ENCODE data around the gene TNFRSF13B.

Gene TNFRSF13B

DNA sequence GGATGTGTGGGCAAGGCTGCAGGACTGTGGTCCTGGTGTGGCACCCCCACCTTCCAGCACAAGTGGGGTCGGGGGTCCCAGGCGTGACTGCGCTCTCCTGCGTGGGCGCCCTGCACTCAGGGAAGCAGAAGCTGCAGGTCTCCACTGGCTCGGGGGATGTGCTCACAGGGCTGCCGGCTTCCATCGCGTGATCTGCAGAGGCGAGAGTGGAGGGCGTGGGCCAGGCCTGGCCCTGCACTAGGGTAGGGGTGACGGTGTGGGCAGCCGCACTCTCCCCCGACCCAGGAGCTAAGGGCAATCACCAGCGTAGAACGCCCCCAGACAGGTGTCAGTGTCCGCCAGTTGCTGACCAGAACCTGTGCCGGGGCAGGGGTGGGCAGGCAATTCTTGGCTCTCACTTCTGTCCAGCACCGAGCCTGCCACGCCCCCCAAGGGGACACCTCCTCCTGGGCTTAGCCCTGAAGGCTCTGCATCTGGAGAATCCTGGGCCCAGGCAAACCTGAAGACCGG, 32.3 kb downstream of the TNFRSF13B start:
- ATAC-seq (replicated peaks) (no peak), DNase-seq (no peak)
- Mint-ChIP-seq H3K36me3 (ENCODE audit: insufficient read depth) (no peaks in the 10 kb centered on the region), H3K4me1 (ENCODE audit: low read depth in 2 of 2) (no peaks in the 10 kb centered on the region), H3K27ac (no peak overlapping the region), H3K9me3 (no peaks in the 10 kb centered on the region), H3K27me3 (peaks cover 12 to 66% of the 10 kb centered on the region in 2 donors), H3K4me3 (no peak overlapping the region)

DNA sequence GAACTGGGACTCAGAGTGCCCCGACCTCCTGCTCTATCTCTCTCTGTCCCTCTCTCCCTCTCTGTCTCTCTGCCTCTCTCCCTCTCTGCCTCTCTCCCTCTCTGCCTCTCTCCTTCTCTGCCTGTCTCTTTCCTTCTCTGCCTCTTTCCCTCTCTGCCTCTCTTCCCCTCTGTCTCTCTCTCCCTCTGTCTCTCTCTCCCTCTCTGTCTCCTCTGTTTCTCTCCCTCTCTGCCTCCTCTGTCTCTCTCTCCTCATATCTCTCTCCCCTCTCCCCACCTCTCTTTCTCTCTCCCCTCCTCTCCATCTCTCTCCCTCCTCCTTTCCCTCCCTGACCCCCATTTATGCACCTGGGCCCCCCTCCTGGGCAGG, 32.7 kb downstream of the TNFRSF13B start:
- Mint-ChIP-seq H3K4me3 (no peak overlapping the region), H3K9me3 (no peaks in the 10 kb centered on the region), H3K36me3 (ENCODE audit: insufficient read depth) (no peaks in the 10 kb centered on the region), H3K4me1 (ENCODE audit: low read depth in 2 of 2) (no peaks in the 10 kb centered on the region), H3K27me3 (peaks cover 12 to 63% of the 10 kb centered on the region in 2 donors), H3K27ac (no peak overlapping the region)
- no peak for DNase-seq
- no peak for ATAC-seq (replicated peaks)

DNA sequence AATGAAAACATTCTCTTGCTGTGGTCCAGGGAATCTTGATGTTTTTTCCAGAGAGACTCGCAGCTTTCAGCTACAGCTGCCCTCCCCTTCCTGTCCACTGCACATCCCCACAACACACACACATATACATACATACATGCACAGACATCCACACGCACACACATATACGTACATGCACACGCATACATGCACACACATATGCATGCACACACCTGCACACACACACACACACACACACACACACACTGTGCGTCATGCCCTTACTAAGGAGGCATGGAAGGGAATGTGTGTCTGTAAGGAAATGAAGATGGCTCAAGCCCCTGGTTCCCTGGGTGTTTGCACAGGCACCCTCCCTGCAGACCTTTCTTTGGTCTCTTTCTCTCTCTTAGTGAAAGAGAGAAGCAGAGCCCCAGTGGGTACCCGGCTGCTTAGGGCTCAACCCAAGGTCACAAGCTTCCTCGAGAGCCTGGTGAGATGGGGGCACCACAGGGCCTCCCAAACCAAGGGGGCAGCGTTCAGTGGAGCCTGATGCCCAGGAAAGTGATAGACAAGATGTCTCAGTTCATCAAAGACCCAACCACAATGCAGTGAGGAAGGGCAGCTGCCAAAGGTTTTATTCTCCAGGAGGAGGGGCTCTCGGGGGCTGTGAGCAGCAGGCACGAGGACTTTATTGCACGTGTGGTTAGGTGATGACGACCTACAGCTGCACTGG, 33.3 kb downstream of the TNFRSF13B start:
- H3K4me3 Mint-ChIP-seq: no peak overlapping the region
- H3K36me3 Mint-ChIP-seq (ENCODE audit: insufficient read depth): no peaks in the 10 kb centered on the region
- no peak for ATAC-seq (replicated peaks)
- H3K9me3 Mint-ChIP-seq: no peaks in the 10 kb centered on the region
- no peak for DNase-seq
- H3K27ac Mint-ChIP-seq: no peak overlapping the region
- no peaks in the 10 kb centered on the region for H3K4me1 Mint-ChIP-seq (ENCODE audit: low read depth in 2 of 2)
- peaks cover 7 to 63% of the 10 kb centered on the region in 2 donors for H3K27me3 Mint-ChIP-seq

DNA sequence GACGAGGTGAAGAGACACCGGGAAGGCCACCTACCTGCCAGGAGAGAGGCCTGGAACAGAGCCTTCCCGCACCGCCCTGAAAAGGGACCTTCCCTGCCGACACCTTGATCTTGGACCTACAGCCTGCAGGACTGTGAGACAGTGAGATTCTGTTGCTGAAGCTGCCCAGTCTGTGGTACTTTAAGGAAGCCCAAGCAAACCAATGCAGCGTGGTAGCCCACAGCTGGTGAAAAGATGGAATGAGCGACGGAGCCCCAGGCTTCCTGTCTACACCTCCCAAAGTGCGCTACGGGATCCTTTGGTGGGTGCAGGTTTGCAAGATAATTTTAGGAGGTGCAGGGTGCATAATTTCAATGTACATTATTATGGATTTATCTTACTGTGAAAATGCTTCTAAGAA, 33.9 kb downstream of the TNFRSF13B start:
- no peaks in the 10 kb centered on the region for H3K4me1 Mint-ChIP-seq (ENCODE audit: low read depth in 2 of 2)
- H3K27me3 Mint-ChIP-seq: peaks cover 6 to 62% of the 10 kb centered on the region in 2 donors
- DNase-seq (no peak), ATAC-seq (replicated peaks) (no peak)
- no peaks in the 10 kb centered on the region for H3K36me3 Mint-ChIP-seq (ENCODE audit: insufficient read depth)
- no peak overlapping the region for H3K27ac Mint-ChIP-seq
- H3K9me3 Mint-ChIP-seq: no peaks in the 10 kb centered on the region
- H3K4me3 Mint-ChIP-seq: no peak overlapping the region

DNA sequence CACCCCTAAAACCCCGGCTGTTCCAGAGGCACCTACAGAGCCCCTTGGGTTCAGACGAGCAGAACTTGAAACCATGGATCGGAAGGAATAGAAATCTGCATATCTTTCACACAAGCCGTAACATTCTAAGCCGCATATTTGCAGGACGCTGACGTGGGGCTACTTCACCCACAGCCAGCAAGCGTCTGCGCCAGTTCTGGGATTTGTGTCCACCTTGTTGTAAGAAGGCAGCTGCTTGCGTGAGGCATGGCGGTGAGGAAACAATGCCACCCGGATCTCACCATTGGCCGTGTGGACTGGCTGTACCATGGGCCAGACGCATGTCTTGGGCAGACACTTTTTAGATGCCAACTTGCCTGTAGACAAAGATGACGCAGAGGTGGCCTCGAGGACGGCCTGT, 34.5 kb downstream of the TNFRSF13B start:
- no peak overlapping the region for H3K4me3 Mint-ChIP-seq
- peaks cover 8 to 60% of the 10 kb centered on the region in 2 donors for H3K27me3 Mint-ChIP-seq
- H3K9me3 Mint-ChIP-seq: no peaks in the 10 kb centered on the region
- no peaks in the 10 kb centered on the region for H3K4me1 Mint-ChIP-seq (ENCODE audit: low read depth in 2 of 2)
- DNase-seq: no peak
- no peak for ATAC-seq (replicated peaks)
- H3K27ac Mint-ChIP-seq: no peak overlapping the region
- no peaks in the 10 kb centered on the region for H3K36me3 Mint-ChIP-seq (ENCODE audit: insufficient read depth)

DNA sequence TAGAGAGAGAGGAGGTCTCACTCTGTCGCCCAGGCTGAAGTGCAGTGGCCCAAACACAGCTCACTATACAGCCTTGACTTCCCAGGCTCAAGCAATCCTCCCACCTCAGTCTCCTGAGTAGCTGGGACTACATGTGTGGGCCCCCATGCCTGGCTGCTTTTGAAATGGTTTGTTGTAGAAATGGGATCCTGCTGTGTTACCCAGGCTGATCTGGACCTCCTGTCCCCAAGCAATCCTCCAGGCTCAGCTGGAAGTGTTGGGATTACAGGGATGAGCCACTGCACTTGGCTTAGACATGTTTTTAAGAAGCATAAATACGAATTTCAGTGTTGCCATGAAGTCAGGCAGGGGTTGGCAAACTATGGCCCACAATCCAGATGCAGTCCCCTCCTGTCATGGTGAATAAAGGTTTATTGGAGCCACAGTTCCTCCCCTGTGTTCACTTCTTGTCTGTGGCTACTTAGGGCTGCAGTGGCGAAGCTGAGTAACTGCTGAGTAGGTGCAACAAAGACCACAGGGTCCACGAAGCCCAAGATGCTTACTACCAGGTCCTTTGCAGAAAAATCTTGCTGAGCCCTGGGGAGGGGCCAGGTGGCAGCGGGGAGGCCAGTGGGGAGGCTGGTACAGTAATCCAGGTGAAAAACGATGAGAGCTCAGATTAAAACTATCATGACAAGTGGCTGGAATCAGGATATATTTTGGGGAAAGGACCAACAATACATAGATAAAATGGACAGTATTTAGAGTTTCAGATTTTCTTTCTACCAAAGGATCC, 35.2 kb downstream of the TNFRSF13B start:
- H3K27me3 Mint-ChIP-seq: peaks cover 12 to 60% of the 10 kb centered on the region in 2 donors
- DNase-seq: no peak
- H3K27ac Mint-ChIP-seq: no peak overlapping the region
- no peaks in the 10 kb centered on the region for H3K4me1 Mint-ChIP-seq (ENCODE audit: low read depth in 2 of 2)
- no peak for ATAC-seq (replicated peaks)
- H3K9me3 Mint-ChIP-seq: no peaks in the 10 kb centered on the region
- no peak overlapping the region for H3K4me3 Mint-ChIP-seq
- H3K36me3 Mint-ChIP-seq (ENCODE audit: insufficient read depth): no peaks in the 10 kb centered on the region

DNA sequence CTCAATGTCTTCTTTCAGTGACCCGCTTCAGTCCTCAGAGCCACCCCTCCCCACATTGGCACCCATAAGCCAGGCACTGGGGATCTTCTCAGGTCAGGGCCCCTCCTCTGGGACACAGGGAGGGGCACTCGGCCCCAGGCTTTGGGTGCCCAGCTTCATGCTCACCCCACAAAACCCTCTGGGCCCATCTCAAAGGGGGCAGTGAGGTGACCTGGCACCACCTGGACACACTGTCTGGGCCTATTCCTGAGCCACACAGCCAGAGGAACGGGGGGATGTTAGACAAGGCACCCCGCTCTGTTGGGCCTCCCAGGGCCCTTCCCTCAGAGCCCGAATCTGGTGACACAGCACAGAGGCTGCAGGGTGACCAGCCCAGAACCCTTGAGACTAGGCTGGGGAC, 36.1 kb downstream of the TNFRSF13B start:
- DNase-seq (no peak), ATAC-seq (replicated peaks) (no peak)
- no peaks in the 10 kb centered on the region for H3K36me3 Mint-ChIP-seq (ENCODE audit: insufficient read depth)
- H3K27ac Mint-ChIP-seq: no peak overlapping the region
- H3K4me3 Mint-ChIP-seq: no peak overlapping the region
- H3K27me3 Mint-ChIP-seq: peaks cover 12 to 61% of the 10 kb centered on the region in 2 donors
- no peaks in the 10 kb centered on the region for H3K4me1 Mint-ChIP-seq (ENCODE audit: low read depth in 2 of 2)
- no peaks in the 10 kb centered on the region for H3K9me3 Mint-ChIP-seq

DNA sequence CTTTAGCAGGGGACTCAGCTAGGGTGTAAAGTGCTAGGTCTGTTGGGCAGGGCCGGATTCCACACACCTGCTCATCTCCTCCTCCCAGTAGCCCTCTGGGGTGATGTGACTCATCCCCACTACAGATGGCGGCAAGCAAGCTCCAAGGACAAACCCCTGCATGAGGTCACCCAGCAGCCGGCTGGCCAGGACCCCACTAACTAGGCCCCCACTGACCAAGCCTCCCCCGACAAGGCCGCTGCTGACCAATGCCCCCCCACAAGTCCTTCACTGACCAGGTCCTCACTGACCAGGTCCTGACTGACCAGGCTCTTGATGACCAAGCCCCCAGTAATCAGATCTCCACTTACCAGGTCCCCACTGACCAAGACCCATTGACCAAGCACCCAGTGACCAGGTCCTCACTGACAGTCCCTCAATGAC, 36.7 kb downstream of the TNFRSF13B start:
- peaks cover 12 to 66% of the 10 kb centered on the region in 2 donors for H3K27me3 Mint-ChIP-seq
- H3K4me3 Mint-ChIP-seq: no peak overlapping the region
- no peak for DNase-seq
- H3K9me3 Mint-ChIP-seq: no peaks in the 10 kb centered on the region
- H3K36me3 Mint-ChIP-seq (ENCODE audit: insufficient read depth): no peaks in the 10 kb centered on the region
- H3K27ac Mint-ChIP-seq: no peak overlapping the region
- ATAC-seq (replicated peaks): no peak
- H3K4me1 Mint-ChIP-seq (ENCODE audit: low read depth in 2 of 2): no peaks in the 10 kb centered on the region

DNA sequence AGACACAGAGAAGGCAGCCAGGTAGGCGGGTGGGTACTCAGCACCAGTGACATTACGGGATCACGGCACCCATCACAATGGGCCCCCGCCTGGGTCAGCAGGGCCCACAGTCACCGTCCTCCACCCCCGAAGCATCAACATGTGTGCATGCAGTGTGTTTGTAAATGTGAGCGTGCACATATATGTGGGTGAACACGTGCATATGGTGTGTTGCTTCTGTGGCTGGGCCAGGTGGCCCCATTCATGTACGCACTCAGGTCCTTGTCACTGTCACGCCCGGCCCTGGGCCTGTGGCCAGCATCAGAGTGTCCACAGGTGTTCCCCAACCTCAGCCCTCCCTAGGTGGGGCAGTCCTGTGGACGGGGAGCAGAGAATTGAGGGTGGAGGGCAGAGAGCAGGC, 37.1 kb downstream of the TNFRSF13B start:
- Mint-ChIP-seq H3K27ac (no peak overlapping the region), H3K4me1 (ENCODE audit: low read depth in 2 of 2) (no peaks in the 10 kb centered on the region)

DNA sequence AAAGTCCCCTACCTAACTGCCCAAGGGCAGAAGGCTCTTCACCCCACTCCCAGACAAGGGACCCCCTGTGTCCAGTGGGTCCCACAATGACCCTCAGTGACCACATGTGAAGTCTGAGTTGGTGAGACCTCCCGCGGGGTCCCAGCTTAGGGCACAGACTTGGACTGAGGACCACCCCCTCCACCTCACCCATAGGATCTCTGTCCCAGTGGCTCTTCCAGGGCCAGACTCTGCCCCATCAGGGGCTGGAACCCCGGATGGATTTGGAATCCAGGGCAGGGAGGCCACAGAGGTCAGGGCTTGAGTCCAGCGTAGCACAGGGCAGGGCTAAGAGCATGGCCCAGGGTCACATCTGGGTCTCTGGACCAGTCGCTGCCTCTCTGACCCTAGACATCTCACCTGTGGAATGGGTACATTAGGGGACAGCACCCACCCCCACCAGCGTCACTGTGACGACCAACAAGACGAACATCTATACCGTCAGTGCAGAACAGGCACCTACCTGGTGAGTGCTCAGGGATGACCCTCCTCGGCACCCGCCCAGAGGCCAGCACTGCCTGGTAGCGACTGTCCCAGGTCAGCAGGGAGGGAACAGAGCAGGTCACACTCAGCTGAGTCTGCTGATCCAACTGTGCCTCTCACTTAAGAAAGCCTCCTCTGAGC, 37.7 kb downstream of the TNFRSF13B start:
- ATAC-seq (replicated peaks) (no peak), DNase-seq (no peak)
- Mint-ChIP-seq H3K27ac (no peak overlapping the region), H3K27me3 (peaks cover 11 to 63% of the 10 kb centered on the region in 2 donors), H3K4me3 (no peak overlapping the region), H3K36me3 (ENCODE audit: insufficient read depth) (no peaks in the 10 kb centered on the region), H3K9me3 (no peaks in the 10 kb centered on the region), H3K4me1 (ENCODE audit: low read depth in 2 of 2) (no peaks in the 10 kb centered on the region)

More for the DNA sequence above, 37.1 kb downstream of the TNFRSF13B start:
- no peaks in the 10 kb centered on the region for H3K9me3 Mint-ChIP-seq
- DNase-seq: no peak
- no peak for ATAC-seq (replicated peaks)
- no peaks in the 10 kb centered on the region for H3K36me3 Mint-ChIP-seq (ENCODE audit: insufficient read depth)
- peaks cover 12 to 68% of the 10 kb centered on the region in 2 donors for H3K27me3 Mint-ChIP-seq
- H3K4me3 Mint-ChIP-seq: no peak overlapping the region

DNA sequence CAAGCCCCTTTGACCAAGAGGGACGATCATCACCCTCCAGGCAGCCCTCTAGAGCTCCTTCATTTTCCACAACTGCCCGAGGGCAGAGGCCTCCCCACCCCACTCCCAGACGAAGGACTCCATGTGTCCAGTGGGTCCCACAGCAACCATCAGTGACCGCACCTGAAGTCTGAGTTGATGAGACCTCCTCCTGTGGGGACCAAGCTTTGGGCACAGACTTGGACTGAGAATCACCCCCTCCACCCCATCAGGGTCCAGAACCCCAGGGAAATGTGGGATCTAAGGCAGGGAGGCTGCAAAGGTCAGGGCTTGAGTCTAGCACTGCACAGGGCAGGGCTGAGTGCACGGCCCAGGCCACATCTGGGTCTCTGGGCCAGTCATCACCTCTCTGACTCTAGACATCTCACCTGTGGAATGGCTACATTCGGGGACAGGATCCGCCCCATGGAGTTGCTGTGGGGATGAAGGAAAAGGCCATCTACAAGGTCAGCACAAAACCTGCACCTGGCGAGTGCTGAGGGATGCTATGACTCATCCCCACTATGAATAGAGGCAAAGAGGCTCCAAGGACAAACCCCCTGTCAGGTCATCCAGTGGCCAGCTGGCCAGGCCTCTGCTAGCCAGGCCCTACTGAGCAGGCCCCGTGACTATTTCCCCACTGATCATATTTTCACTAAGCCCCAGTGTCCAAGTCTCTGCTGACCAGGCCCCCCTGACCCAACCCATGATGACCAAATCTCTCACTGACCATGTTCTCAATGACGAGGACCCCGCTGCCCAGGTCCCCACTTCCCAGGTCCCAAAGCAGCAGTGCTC, 38.4 kb downstream of the TNFRSF13B start:
- no peaks in the 10 kb centered on the region for H3K36me3 Mint-ChIP-seq (ENCODE audit: insufficient read depth)
- no peak overlapping the region for H3K4me3 Mint-ChIP-seq
- no peaks in the 10 kb centered on the region for H3K9me3 Mint-ChIP-seq
- no peak overlapping the region for H3K27ac Mint-ChIP-seq
- no peak for ATAC-seq (replicated peaks)
- H3K4me1 Mint-ChIP-seq (ENCODE audit: low read depth in 2 of 2): no peaks in the 10 kb centered on the region
- no peak for DNase-seq
- peaks cover 6 to 57% of the 10 kb centered on the region in 2 donors for H3K27me3 Mint-ChIP-seq

DNA sequence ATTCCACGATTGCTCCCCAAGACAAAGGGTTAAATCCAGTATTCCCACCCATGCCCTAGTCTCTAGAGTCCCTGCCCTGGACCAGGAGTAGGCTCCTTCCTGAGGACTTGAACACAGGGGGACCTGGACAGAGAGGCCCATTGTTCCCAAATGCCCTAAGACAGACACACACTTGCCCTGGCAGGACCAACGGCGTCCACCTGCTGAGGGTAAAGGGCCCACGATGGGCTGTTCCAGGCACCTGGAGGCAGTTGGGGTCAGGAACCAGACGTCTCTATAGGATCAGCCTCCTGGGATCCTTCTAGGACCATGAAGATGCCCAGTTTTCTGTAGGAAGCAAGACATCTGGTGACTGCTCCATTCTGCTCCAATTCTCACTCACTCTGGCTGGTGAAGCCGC, 39.3 kb downstream of the TNFRSF13B start:
- no peaks in the 10 kb centered on the region for H3K9me3 Mint-ChIP-seq
- DNase-seq: no peak
- H3K27ac Mint-ChIP-seq: no peak overlapping the region
- no peaks in the 10 kb centered on the region for H3K4me1 Mint-ChIP-seq (ENCODE audit: low read depth in 2 of 2)
- no peaks in the 10 kb centered on the region for H3K36me3 Mint-ChIP-seq (ENCODE audit: insufficient read depth)
- ATAC-seq (replicated peaks): no peak
- H3K27me3 Mint-ChIP-seq: peaks cover 6 to 57% of the 10 kb centered on the region in 2 donors
- H3K4me3 Mint-ChIP-seq: no peak overlapping the region

DNA sequence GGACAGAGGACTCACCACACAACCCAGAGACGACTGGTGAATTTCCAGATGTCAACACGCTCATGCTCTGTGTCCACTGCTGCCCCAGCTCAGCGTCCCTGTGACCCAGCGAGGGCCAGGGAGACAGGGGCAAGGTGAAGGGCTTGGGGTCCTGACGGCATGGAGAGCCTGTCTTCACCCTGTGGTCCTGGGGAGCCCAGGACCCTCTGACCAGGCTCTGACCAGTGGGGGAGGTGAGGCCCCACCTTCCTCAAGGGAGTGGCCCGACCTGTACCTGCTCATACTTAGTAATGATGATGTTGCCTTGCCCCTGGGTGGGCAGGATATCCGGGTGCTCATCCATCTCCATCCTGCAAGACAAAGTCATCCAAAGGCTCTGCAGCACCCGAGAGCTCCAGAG, 39.8 kb downstream of the TNFRSF13B start:
- DNase-seq (no peak), ATAC-seq (replicated peaks) (no peak)
- H3K27me3 Mint-ChIP-seq: peaks cover 6 to 55% of the 10 kb centered on the region in 2 donors
- H3K4me1 Mint-ChIP-seq (ENCODE audit: low read depth in 2 of 2): no peaks in the 10 kb centered on the region
- no peak overlapping the region for H3K4me3 Mint-ChIP-seq
- H3K27ac Mint-ChIP-seq: no peak overlapping the region
- H3K36me3 Mint-ChIP-seq (ENCODE audit: insufficient read depth): no peaks in the 10 kb centered on the region
- H3K9me3 Mint-ChIP-seq: no peaks in the 10 kb centered on the region
